Measurements from ENCODE around the gene PTPRR.

The PTPRR gene

GRCh38 chr12:70638639-70639360 is 281.7 kb downstream of the PTPRR start:
- no peak for DNase-seq

- DNase-seq = no peak
Observed at GRCh38 chr12:70637303-70638085, 283.0 kb downstream of the PTPRR start, which contains the start of gene PTPRB. Gene PTPRB (minus strand): TSS chr12:70637429. CDS start chr12:70637395, 34 bp downstream.

- DNase-seq = no peak
Observed at GRCh38 chr12:70635755-70636154, 284.8 kb downstream of the PTPRR start.

- no peak for DNase-seq
Observed at GRCh38 chr12:70628701-70629480, 291.6 kb downstream of the PTPRR start.

GRCh38 chr12:70627677-70628076 is 292.9 kb downstream of the PTPRR start:
- DNase-seq = no peak

- no peak for DNase-seq
Observed at GRCh38 chr12:70626180-70626579, 294.4 kb downstream of the PTPRR start.

GRCh38 chr12:70619471-70620152 is 300.9 kb downstream of the PTPRR start:
- DNase-seq = no peak

GRCh38 chr12:70618371-70618770 is 302.2 kb downstream of the PTPRR start:
- DNase-seq = no peak

GRCh38 chr12:70617450-70617849 is 303.1 kb downstream of the PTPRR start:
- DNase-seq = no peak

GRCh38 chr12:70615174-70615866 is 305.2 kb downstream of the PTPRR start:
- no peak for DNase-seq

GRCh38 chr12:70609739-70610491 is 310.6 kb downstream of the PTPRR start:
- DNase-seq = no peak

GRCh38 chr12:70609203-70609602 is 311.3 kb downstream of the PTPRR start:
- DNase-seq = no peak

- no peak for DNase-seq
Observed at GRCh38 chr12:70608184-70608583, 312.4 kb downstream of the PTPRR start.

GRCh38 chr12:70607107-70607506 is 313.4 kb downstream of the PTPRR start:
- DNase-seq = no peak

- DNase-seq = no peak
Observed at GRCh38 chr12:70605976-70606375, 314.6 kb downstream of the PTPRR start.

- no peak for DNase-seq
Observed at GRCh38 chr12:70604662-70605061, 315.9 kb downstream of the PTPRR start.

GRCh38 chr12:70603044-70603443 is 317.5 kb downstream of the PTPRR start:
- DNase-seq = no peak

GRCh38 chr12:70598467-70599193 is 321.9 kb downstream of the PTPRR start:
- DNase-seq = no peak

- no peak for DNase-seq
Observed at GRCh38 chr12:70592664-70593063, 327.9 kb downstream of the PTPRR start.

GRCh38 chr12:70590549-70591226 is 329.9 kb downstream of the PTPRR start:
- DNase-seq = no peak
